ENCODE results near the gene SCYL1. TPM values are rescaled to one million over a fixed set of nuclear protein-coding genes. Genes with fewer than 3 reads are reported as not detected.
A peak's percentile ranks its signal among the peaks of the same experiment; 100 is the strongest.

SCYL1 gene
- total and polyA plus RNA-seq, 2 experiments from 2014 or later = 146 to 168 TPM

GRCh38 chr11:65573391-65574079 is 48.7 kb downstream of the SCYL1 start:
- Histone ChIP-seq H3K4me1 (ENCODE audit: low read depth) (peaks cover 31% of the 10 kb centered on the region), H3K36me3 (no peaks in the 10 kb centered on the region), H3K27me3 (peaks cover 5% of the 10 kb centered on the region), H3K27ac (no peak overlapping the region), H3K4me3 (peak overlapping the region; percentile 49), H3K9me3 (ENCODE audit: low read depth) (no peaks in the 10 kb centered on the region)
- no peak for DNase-seq (ENCODE audit: low read depth in 1 of 2, low spot score in 1 of 2)
- TF ChIP-seq CTCF (IDR thresholded peaks at IDR 0.05; ENCODE audit: low read depth, low read length) = no peak

- Histone ChIP-seq H3K36me3 (no peaks in the 10 kb centered on the region), H3K4me1 (ENCODE audit: low read depth) (peaks cover 24% of the 10 kb centered on the region), H3K4me3 (peak overlapping the region; percentile 8), H3K27ac (no peak overlapping the region), H3K9me3 (ENCODE audit: low read depth) (no peaks in the 10 kb centered on the region), H3K27me3 (peaks cover 5% of the 10 kb centered on the region)
- peak; percentile 60 for TF ChIP-seq CTCF (IDR thresholded peaks at IDR 0.05; ENCODE audit: low read depth, low read length)
- DNase-seq (ENCODE audit: low read depth in 1 of 2, low spot score in 1 of 2) = peak; percentile 81 to 98
These were observed 49.4 kb downstream of the SCYL1 start for GRCh38 chr11:65574109-65574810.

- TF ChIP-seq CTCF (IDR thresholded peaks at IDR 0.05; ENCODE audit: low read depth, low read length) = no peak
- DNase-seq (ENCODE audit: low read depth in 1 of 2, low spot score in 1 of 2) = no peak
- Histone ChIP-seq H3K9me3 (ENCODE audit: low read depth) (no peaks in the 10 kb centered on the region), H3K27me3 (peaks cover 5% of the 10 kb centered on the region), H3K36me3 (no peaks in the 10 kb centered on the region), H3K4me3 (peak overlapping the region; percentile 45), H3K27ac (no peak overlapping the region), H3K4me1 (ENCODE audit: low read depth) (peaks cover 23% of the 10 kb centered on the region)
These were observed 50.1 kb downstream of the SCYL1 start for GRCh38 chr11:65574811-65575567.

- Histone ChIP-seq H3K27me3 (peaks cover 5% of the 10 kb centered on the region), H3K4me3 (peak within 1 kb of the TSS; percentile 45), H3K4me1 (ENCODE audit: low read depth) (peaks cover 23% of the 10 kb centered on the region), H3K9me3 (ENCODE audit: low read depth) (no peaks in the 10 kb centered on the region), H3K27ac (no peak within 1 kb of the TSS), H3K36me3 (no peaks in the 10 kb centered on the region)
- peak; percentile 65 for DNase-seq (ENCODE audit: low read depth in 1 of 2, low spot score in 1 of 2)
- no peak for TF ChIP-seq CTCF (IDR thresholded peaks at IDR 0.05; ENCODE audit: low read depth, low read length)
These were observed 50.8 kb downstream of the SCYL1 start, which contains the start of gene EHBP1L1 for GRCh38 chr11:65575568-65576231. Gene EHBP1L1 (plus strand): TSS chr11:65576053. CDS start chr11:65576303, 250 bp downstream.

GRCh38 chr11:65576232-65576866 is 51.5 kb downstream of the SCYL1 start:
- Histone ChIP-seq H3K4me3 (peak overlapping the region; percentile 45), H3K9me3 (ENCODE audit: low read depth) (no peaks in the 10 kb centered on the region), H3K36me3 (no peaks in the 10 kb centered on the region), H3K27ac (no peak overlapping the region), H3K4me1 (ENCODE audit: low read depth) (peaks cover 18% of the 10 kb centered on the region), H3K27me3 (peaks cover 6% of the 10 kb centered on the region)
- DNase-seq (ENCODE audit: low read depth in 1 of 2, low spot score in 1 of 2) = no peak
- no peak for TF ChIP-seq CTCF (IDR thresholded peaks at IDR 0.05; ENCODE audit: low read depth, low read length)
